ENCODE measurements around the gene ZBTB7B. TPM values are rescaled to one million over a fixed set of nuclear protein-coding genes. Genes with fewer than 3 reads are reported as not detected.

ZBTB7B gene
- total and polyA plus RNA-seq, 9 of the 15 experiments (the other 6 are each of a cell fraction or from before 2014, with no cell fraction given), result 0.04 to 46.5 (median 15.2) TPM

DNA sequence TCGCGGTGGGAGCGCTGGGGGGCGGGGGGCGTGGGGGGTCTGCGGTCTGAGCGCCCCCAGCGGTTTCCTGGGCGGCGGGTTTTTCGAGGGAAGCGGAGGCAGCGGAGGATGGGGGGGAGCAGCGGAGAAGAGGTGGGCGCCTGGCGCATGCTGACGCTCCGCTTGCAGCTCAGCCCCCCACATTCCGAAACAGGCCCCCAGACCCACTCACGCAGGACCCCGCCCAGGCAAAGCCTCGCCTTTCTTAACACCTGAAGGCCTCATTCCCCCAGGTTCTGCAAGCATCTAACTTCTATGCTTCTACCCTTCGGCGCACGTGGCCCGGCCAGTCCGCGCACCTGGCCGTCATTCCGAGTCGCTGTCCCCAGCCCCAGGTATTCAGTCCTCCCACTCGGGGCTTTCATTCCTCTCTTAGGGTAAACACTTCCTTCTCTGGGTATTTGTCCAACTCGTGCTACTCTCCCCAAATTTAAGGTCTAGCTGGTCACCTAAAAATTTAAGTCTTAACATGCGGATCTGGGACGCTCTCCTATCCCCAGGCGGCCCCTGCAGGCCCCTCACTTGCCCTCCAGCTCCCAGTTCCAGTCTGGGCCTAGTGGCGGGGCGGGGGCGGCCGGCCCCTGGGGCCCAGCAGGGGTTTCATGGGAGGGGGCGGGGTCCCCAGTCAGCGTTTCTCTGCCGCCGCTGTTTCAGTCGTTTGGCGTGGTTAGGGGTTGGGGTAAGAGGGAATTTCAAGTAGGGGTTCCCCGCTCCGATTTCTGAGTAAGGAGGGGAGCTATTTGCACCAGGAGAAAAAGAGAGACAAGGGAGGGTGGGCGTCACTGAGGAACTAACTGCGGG lies 2.8 kb upstream of the ZBTB7B start (continued):
- TF ChIP-seq, protein P1, sequence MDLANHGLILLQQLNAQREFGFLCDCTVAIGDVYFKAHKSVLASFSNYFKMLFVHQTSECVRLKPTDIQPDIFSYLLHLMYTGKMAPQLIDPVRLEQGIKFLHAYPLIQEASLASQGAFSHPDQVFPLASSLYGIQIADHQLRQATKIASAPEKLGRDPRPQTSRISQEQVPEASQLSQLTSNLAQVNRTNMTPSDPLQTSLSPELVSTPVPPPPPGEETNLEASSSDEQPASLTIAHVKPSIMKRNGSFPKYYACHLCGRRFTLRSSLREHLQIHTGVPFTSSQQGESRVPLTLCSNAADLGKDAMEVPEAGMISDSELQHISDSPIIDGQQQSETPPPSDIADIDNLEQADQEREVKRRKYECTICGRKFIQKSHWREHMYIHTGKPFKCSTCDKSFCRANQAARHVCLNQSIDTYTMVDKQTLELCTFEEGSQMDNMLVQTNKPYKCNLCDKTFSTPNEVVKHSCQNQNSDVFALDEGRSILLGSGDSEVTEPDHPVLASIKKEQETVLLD (IDR thresholded peaks at IDR 0.05), result no peak; the same call in 1 of the 2 replicates
- TF ChIP-seq, protein P2, sequence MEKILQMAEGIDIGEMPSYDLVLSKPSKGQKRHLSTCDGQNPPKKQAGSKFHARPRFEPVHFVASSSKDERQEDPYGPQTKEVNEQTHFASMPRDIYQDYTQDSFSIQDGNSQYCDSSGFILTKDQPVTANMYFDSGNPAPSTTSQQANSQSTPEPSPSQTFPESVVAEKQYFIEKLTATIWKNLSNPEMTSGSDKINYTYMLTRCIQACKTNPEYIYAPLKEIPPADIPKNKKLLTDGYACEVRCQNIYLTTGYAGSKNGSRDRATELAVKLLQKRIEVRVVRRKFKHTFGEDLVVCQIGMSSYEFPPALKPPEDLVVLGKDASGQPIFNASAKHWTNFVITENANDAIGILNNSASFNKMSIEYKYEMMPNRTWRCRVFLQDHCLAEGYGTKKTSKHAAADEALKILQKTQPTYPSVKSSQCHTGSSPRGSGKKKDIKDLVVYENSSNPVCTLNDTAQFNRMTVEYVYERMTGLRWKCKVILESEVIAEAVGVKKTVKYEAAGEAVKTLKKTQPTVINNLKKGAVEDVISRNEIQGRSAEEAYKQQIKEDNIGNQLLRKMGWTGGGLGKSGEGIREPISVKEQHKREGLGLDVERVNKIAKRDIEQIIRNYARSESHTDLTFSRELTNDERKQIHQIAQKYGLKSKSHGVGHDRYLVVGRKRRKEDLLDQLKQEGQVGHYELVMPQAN (IDR thresholded peaks at IDR 0.05; ENCODE audit: borderline replicate concordance), result peak; percentile 65; the same call in 1 of the 2 replicates
- TF ChIP-seq ZBTB7A (IDR thresholded peaks at IDR 0.05; ENCODE audit: borderline replicate concordance, control insufficient read depth, low read depth, low read length) (peak; percentile 96), PHF20 (IDR thresholded peaks at IDR 0.05; ENCODE audit: partially characterized antibody) (no peak), FOXA3 (CRISPR knock-in tag; conservative IDR thresholded peaks at IDR 0.05 in 1 of 2, IDR thresholded peaks at IDR 0.05 in 1 of 2) (0 out of 4 replicates have a peak, but pooled peaks of 1 of the 2 experiments have one; percentile 55), ZNF282 (CRISPR knock-in tag; IDR thresholded peaks at IDR 0.05) (no peak), SRSF1 (IDR thresholded peaks at IDR 0.05; ENCODE audit: low read depth, low read length) (no peak), DMBX1 (CRISPR knock-in tag; IDR thresholded peaks at IDR 0.05; ENCODE audit: borderline replicate concordance) (peak; percentile 53; the same call in 1 of the 2 replicates), ZNF76 (CRISPR knock-in tag; IDR thresholded peaks at IDR 0.05; ENCODE audit: borderline replicate concordance) (no peak)
- TF ChIP-seq, protein P3, sequence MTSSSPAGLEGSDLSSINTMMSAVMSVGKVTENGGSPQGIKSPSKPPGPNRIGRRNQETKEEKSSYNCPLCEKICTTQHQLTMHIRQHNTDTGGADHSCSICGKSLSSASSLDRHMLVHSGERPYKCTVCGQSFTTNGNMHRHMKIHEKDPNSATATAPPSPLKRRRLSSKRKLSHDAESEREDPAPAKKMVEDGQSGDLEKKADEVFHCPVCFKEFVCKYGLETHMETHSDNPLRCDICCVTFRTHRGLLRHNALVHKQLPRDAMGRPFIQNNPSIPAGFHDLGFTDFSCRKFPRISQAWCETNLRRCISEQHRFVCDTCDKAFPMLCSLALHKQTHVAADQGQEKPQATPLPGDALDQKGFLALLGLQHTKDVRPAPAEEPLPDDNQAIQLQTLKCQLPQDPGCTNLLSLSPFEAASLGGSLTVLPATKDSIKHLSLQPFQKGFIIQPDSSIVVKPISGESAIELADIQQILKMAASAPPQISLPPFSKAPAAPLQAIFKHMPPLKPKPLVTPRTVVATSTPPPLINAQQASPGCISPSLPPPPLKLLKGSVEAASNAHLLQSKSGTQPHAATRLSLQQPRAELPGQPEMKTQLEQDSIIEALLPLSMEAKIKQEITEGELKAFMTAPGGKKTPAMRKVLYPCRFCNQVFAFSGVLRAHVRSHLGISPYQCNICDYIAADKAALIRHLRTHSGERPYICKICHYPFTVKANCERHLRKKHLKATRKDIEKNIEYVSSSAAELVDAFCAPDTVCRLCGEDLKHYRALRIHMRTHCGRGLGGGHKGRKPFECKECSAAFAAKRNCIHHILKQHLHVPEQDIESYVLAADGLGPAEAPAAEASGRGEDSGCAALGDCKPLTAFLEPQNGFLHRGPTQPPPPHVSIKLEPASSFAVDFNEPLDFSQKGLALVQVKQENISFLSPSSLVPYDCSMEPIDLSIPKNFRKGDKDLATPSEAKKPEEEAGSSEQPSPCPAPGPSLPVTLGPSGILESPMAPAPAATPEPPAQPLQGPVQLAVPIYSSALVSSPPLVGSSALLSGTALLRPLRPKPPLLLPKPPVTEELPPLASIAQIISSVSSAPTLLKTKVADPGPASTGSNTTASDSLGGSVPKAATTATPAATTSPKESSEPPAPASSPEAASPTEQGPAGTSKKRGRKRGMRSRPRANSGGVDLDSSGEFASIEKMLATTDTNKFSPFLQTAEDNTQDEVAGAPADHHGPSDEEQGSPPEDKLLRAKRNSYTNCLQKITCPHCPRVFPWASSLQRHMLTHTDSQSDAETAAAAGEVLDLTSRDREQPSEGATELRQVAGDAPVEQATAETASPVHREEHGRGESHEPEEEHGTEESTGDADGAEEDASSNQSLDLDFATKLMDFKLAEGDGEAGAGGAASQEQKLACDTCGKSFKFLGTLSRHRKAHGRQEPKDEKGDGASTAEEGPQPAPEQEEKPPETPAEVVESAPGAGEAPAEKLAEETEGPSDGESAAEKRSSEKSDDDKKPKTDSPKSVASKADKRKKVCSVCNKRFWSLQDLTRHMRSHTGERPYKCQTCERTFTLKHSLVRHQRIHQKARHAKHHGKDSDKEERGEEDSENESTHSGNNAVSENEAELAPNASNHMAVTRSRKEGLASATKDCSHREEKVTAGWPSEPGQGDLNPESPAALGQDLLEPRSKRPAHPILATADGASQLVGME (CRISPR knock-in tag; IDR thresholded peaks at IDR 0.05), result no peak
- TF ChIP-seq, protein P4, sequence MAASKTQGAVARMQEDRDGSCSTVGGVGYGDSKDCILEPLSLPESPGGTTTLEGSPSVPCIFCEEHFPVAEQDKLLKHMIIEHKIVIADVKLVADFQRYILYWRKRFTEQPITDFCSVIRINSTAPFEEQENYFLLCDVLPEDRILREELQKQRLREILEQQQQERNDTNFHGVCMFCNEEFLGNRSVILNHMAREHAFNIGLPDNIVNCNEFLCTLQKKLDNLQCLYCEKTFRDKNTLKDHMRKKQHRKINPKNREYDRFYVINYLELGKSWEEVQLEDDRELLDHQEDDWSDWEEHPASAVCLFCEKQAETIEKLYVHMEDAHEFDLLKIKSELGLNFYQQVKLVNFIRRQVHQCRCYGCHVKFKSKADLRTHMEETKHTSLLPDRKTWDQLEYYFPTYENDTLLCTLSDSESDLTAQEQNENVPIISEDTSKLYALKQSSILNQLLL (CRISPR knock-in tag; IDR thresholded peaks at IDR 0.05; ENCODE audit: borderline replicate concordance), result no peak

All from K562 (cell line).